GM21786 (cell line): ENCODE data around the gene GMCL1.

ENCODE experiments used
- ATAC-seq: cut with Tn5 transposase; IDR thresholded peaks from one replicate; pipeline ENCODE4 v1.9.1; 2021; ENCODE audit not compliant: unreplicated experiment

Gene GMCL1

GRCh38 chr2:69923116-69923515 is 93.7 kb downstream of the GMCL1 start:
- no peak for ATAC-seq

GRCh38 chr2:69926849-69927515 is 97.5 kb downstream of the GMCL1 start:
- no peak for ATAC-seq
